Esophagus squamous epithelium (tissue), 5 donors: Measurements from ENCODE around the gene DAND5. TPM values are rescaled to one million over a fixed set of nuclear protein-coding genes. Genes with fewer than 3 reads are reported as not detected.

ENCODE experiments used
- DNase-seq: peaks from one replicate; lab custom pipeline; 2025; lab: John Stamatoyannopoulos, UW
- H3K27ac ChIP-seq, 4 donors: fragments of 200-600 bp; sonication (generic); one replicate each; pipeline ENCODE4 v1.5.1; 2016 to 2019; ENCODE audit warnings: mild to moderate bottlenecking in 1 of 4
- H3K27me3 ChIP-seq, 4 donors: fragments of 200-600 bp; sonication (generic); 1 replicate in 3 of 4; 2 replicates in 1 of 4; pipeline versions ENCODE4 v1.5.1 to v1.6.0; 2017 to 2021; ENCODE audit warnings: antibody characterized with exemption in 1 of 4
- H3K36me3 ChIP-seq, 3 donors: fragments of 200-600 bp; sonication (generic); one replicate each; pipeline ENCODE4 v1.5.1; 2016 to 2019
- H3K4me1 ChIP-seq, 3 donors: fragments of 200-600 bp; sonication (generic); one replicate each; pipeline ENCODE4 v1.5.1; 2017 to 2019
- H3K4me3 ChIP-seq, 4 donors: fragments of 200-600 bp; sonication (generic); 1 replicate in 3 of 4; 2 replicates in 1 of 4; pipeline ENCODE4 v1.5.1; 2016 to 2019; ENCODE audit warnings: mild to moderate bottlenecking in 2 of 4, moderate library complexity in 1 of 4
- H3K9me3 ChIP-seq, 3 donors: fragments of 200-600 bp; sonication (generic); one replicate each; pipeline ENCODE4 v1.5.1; 2016 to 2019
- CTCF ChIP-seq, 6 experiments: fragments of 450-650 bp in 4 of 6; fragments of 200-600 bp in 2 of 6; sonication (generic) in 2 of 6; IDR thresholded peaks; one replicate each; pipeline ENCODE4 v1.5.1; 2016 to 2019; ENCODE audit warnings: antibody characterized with exemption in 6 of 6, mild to moderate bottlenecking in 4 of 6, moderate library complexity in 4 of 6
- POLR2A ChIP-seq, 4 donors: fragments of 450-650 bp; IDR thresholded peaks; one replicate each; pipeline ENCODE4 v1.6.1; 2017; ENCODE audit warnings: antibody characterized with exemption in 4 of 4, mild to moderate bottlenecking in 4 of 4, moderate library complexity in 3 of 4
- WGBS, 2 donors: methylation state at CpG; one replicate each; pipeline ENCODE4 v1.1.5; 2018; 5-methylcytosine and 5-hydroxymethylcytosine counted together
- intact Hi-C: fragments of 100-400 bp; cut with DNase I; formaldehyde crosslinking; loops from one replicate; pipeline ENCODE4 v1.15.0; 2022
- total RNA-seq, 4 donors: library from RNA; depleted of rRNA; stranded (reverse); fragments of >200 nt; gene quantifications; one replicate each; pipeline ENCODE4 v1.1.0, GENCODE V29; 2016
- donor health status: DM: yes; HTN: yes; CAD: no.

DAND5 gene
- total RNA-seq, 4 donors from 2014 or later: not detected

GRCh38 chr19:12990431-12990830, 21.1 kb downstream of the DAND5 start:
- no peaks in the 10 kb centered on the region for H3K27me3 ChIP-seq

GRCh38 chr19:12990853-12991252, 21.5 kb downstream of the DAND5 start:
- Histone ChIP-seq H3K4me1 (peaks cover 0 to 23% (median 3%) of the 10 kb centered on the region in 3 donors), H3K36me3 (no peaks in the 10 kb centered on the region), H3K4me3 (no peak overlapping the region), H3K27me3 (no peaks in the 10 kb centered on the region), H3K27ac (no peak overlapping the region), H3K9me3 (no peaks in the 10 kb centered on the region)
- intact Hi-C loops: no loop called here
- 61 to 72% methylated on average over 3 of the region's 3 CpGs for WGBS, 2 donors
- DNase-seq: no peak
- TF ChIP-seq CTCF (IDR thresholded peaks at IDR 0.05) (no peak), POLR2A (IDR thresholded peaks at IDR 0.05) (no peak)

More at GRCh38 chr19:12990431-12990830, 21.1 kb downstream of the DAND5 start:
- 64 to 68% methylated on average over 12 to 16 of the region's 22 CpGs for WGBS, 2 donors
- intact Hi-C loops: no loop called here
- TF ChIP-seq POLR2A (IDR thresholded peaks at IDR 0.05): no peak
- TF ChIP-seq CTCF (IDR thresholded peaks at IDR 0.05): no peak
- no peak overlapping the region for H3K4me3 ChIP-seq
- no peak overlapping the region for H3K27ac ChIP-seq
- peaks cover 0 to 23% (median 3%) of the 10 kb centered on the region in 3 donors for H3K4me1 ChIP-seq
- no peak for DNase-seq
- H3K9me3 ChIP-seq: no peaks in the 10 kb centered on the region
- no peaks in the 10 kb centered on the region for H3K36me3 ChIP-seq

- H3K27me3 ChIP-seq: peaks cover 0 to 3% (median 0%) of the 10 kb centered on the region in 4 donors
- H3K36me3 ChIP-seq: no peaks in the 10 kb centered on the region
- WGBS, 2 donors: 93 to 95% methylated on average over 5 of the region's 5 CpGs
- H3K4me3 ChIP-seq: no peak overlapping the region
- TF ChIP-seq CTCF (IDR thresholded peaks at IDR 0.05) (no peak), POLR2A (IDR thresholded peaks at IDR 0.05) (no peak)
- H3K4me1 ChIP-seq: peaks cover 0 to 25% (median 3%) of the 10 kb centered on the region in 3 donors
- H3K27ac ChIP-seq: no peak overlapping the region
- H3K9me3 ChIP-seq: no peaks in the 10 kb centered on the region
- DNase-seq: no peak
- intact Hi-C loops: no loop called here
These were observed 21.9 kb downstream of the DAND5 start for GRCh38 chr19:12991296-12991695.

GRCh38 chr19:12992729-12993128, 23.4 kb downstream of the DAND5 start:
- no peak for TF ChIP-seq POLR2A (IDR thresholded peaks at IDR 0.05)
- TF ChIP-seq CTCF (IDR thresholded peaks at IDR 0.05): no peak
- DNase-seq: no peak
- Histone ChIP-seq H3K36me3 (no peaks in the 10 kb centered on the region), H3K4me3 (no peak overlapping the region), H3K9me3 (no peaks in the 10 kb centered on the region), H3K4me1 (peaks cover 0 to 39% (median 6%) of the 10 kb centered on the region in 3 donors), H3K27me3 (peaks cover 0 to 3% (median 0%) of the 10 kb centered on the region in 4 donors), H3K27ac (no peak overlapping the region)
- WGBS, 2 donors: 90 to 98% methylated on average over 9 to 11 of the region's 11 CpGs
- intact Hi-C loops: no loop called here

GRCh38 chr19:12993562-12993961, 24.2 kb downstream of the DAND5 start:
- H3K27me3 ChIP-seq: peaks cover 0 to 3% (median 0%) of the 10 kb centered on the region in 4 donors
- intact Hi-C loops: no loop called here
- no peak overlapping the region for H3K4me3 ChIP-seq
- 56 to 60% methylated on average over 3 to 7 of the region's 7 CpGs for WGBS, 2 donors
- H3K27ac ChIP-seq: peak overlapping the region in 2 of 4 donors; percentile 40 to 91
- DNase-seq: no peak
- TF ChIP-seq CTCF (IDR thresholded peaks at IDR 0.05): no peak
- no peak for TF ChIP-seq POLR2A (IDR thresholded peaks at IDR 0.05)
- H3K36me3 ChIP-seq: no peaks in the 10 kb centered on the region
- no peaks in the 10 kb centered on the region for H3K9me3 ChIP-seq
- peaks cover 0 to 47% (median 14%) of the 10 kb centered on the region in 3 donors for H3K4me1 ChIP-seq
